SKM-1 treated with dmso at 0.1 percent for 144 hours (cell line): Measurements from ENCODE around the gene LIN28B.

ENCODE experiments used
- DNase-seq: peaks from one replicate; lab custom pipeline; 2025; ENCODE audit not compliant: unreplicated experiment; lab: John Stamatoyannopoulos, UW

LIN28B gene

DNA sequence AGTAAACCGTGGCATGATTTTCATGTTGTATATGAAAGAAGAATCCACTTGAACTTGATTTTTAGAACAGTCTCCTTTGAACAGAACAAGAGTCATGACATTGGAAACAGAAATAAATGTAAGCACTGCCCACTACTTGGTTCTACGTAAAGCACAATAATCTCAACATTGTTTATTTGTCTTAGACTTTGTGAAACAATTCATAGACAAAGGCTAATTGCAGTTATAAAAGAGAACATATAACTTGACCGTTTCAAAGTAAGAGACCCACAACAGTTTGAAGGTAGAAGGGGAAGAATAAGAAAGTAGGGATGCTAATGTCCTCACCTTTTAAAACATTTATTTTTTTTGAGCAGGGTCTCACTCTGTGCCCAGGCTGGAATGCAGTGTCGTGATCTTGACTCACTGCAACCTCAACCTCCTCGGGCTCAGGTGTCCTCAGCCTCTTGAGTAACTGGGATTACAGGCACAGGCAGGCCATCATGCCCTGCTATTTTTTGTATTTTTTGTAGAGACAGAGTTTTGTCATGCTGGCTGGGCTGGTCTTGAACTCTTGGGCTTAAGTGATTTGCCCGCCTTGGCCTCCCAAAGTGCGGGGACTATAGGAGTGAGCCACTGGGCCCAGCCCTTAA lies 151.8 kb downstream of the LIN28B start:
- no peak for DNase-seq

DNA sequence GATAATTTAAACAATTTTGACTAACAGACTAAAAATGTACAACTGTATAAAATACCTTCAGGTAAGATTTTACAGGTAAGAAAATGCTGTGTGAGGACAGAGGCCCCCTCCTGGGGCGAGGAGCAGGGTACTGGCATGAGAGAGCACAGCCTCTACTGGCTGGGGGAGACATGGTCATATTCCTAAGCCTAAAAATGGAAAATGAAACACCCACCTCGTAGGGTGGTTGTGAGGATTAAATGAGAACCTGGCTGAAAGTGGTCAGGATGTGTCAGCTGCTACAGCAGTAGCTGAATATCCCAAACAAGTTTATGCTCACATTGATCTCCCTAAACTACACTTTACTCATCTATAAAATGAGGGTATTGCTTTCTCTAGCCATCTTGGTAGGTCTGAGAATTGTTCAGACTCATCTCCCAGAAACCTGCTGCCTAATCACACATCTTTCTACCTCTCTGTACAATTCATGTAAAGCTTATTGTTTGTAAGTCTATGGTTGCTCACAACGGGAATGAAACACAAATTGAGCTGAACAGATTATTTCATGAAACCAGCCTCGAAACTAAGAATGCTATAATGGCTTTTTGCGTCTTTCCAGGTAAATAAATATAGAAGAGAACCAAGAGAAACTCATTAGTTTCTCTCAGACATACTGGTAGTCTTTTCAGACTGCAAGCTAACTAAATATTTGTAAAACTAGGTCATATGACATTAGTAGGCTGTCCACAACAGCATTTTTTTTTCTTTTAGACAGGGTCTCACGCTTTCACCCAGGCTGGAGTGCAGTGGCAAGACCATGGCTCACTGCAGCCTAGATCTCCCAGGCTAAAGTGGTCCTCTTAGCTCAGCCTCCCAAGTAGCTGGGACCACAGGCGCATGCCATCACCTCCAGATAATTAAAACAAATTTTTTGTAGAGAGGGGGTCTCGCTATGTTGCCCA lies 153.3 kb downstream of the LIN28B start:
- DNase-seq, result no peak

DNA sequence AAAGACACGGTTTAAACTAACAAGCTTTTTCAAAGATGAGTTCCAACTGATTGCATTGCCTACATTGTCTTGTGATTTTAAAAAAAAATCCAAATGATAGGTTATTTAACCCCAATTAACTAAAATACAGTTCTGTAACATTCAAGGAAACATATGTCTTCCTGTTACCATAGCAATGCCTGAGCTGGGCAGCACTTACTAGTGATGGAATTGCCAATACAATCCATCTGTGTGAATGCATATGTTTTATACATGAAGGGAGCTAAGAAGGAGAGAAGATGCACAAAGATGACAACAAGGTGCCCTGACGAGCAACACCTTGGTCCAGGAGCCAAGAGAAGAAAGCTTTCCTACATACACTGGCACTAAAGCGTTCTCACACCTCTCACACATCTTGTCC lies 154.2 kb downstream of the LIN28B start:
- DNase-seq, result no peak

DNA sequence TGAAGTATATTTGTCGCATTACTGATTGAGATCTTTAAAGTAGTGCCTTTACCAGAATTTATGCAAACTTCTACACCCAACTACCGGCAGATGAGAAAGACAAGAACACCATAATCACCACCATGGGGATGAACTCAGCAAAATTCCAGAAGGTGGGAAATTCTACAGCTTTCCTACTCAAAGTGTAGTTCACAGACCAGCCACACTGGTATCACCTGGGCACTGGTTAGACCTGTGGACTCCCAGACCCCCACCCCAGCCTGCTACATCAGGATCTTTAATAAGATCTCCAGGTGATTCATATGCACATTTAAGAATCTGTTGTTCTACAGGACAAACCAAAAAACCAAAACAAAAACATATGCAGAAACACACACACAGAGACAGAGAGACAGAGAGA lies 155.0 kb downstream of the LIN28B start:
- no peak for DNase-seq

DNA sequence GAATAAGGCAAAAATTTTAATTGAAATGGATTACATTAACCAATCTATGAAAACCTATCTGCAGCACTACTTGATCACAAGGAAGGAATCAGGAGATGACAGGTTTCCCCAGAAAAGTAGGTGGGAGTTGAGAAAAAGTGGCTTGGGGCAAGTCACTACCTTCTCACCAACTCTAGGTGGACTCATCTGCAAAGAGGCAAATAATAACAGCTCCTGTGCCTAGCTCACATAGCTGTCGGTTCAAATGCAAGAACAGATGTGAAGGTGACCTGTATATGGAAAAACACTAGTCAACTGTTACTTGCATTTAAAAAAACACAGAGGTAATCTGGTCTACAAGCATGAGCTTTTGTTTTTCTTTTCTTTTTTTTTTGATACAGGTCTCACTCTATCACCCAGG lies 155.7 kb downstream of the LIN28B start:
- no peak for DNase-seq

DNA sequence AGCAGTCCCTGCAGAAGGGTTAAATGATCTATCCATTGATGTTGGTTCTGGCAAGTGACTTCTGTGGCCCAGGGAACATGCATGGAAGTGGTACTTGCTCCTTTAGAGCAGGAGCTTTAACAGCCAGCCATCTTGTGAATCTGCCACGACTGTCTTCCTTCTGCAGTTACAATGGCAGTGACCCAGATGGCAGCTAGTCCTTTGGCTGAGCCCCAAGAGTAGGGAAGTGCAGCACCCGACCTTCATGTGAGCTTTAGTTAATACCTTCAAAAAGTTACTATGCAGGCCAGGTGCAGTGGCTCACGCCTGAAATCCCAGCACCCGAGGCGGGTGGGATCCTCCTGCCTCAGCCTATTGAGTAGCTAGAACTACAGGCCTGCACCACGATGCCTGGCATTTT lies 156.5 kb downstream of the LIN28B start:
- DNase-seq, result no peak

DNA sequence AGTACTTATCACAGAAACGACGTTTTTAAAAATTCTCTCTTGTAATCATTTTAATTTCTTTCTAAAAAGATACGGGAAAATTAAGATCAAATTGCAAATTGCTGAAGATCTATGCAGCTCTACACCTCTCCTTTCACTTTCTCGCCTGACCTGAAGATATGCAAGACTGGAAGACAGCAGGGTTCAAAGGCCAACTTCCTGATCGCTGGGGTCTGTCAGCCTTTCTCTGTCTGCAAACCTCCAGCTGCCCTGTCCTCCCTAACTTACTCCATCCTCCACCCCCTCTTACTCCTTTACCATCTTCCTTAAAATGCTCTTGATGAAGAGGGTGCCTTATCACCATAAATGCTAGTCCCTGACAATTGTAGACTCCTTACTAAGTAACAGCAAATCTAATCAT lies 159.2 kb downstream of the LIN28B start:
- DNase-seq, result no peak

DNA sequence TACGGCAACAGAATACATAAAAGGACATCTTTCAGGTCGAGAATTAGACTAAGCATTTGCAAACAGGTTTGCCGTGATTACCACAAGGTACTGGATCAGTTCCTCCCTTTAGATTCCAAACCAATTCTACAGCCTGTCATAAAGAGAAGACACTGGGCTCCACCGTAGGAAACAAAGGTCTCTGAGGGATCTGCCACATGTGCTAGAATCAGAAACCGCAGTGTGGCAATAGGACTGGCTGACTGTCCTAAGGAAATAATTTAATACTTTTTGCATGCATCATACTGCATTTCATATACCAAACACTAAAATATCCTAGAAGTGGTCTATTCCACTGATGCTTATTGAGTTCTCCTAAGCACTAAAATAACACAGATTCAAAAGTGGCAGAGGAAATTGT lies 163.7 kb downstream of the LIN28B start:
- no peak for DNase-seq

DNA sequence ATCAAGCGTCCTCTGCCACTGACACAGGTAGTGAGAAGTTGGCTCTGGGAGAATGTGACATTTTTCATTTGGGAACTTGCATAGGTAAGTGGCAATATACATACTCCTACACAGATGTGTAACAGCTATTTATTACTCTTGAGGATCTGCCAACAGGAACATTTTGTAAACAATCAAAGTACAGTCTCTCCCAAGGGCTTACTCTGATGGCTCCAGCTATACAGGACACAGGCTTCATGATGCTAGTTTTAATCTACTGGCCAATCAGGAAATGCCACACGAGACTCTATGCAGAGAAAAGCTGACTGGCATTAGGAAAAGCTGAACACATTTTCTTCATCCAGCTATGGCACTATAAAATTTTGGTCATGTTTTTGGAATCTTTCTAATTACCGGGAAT lies 165.1 kb downstream of the LIN28B start:
- DNase-seq, result no peak

DNA sequence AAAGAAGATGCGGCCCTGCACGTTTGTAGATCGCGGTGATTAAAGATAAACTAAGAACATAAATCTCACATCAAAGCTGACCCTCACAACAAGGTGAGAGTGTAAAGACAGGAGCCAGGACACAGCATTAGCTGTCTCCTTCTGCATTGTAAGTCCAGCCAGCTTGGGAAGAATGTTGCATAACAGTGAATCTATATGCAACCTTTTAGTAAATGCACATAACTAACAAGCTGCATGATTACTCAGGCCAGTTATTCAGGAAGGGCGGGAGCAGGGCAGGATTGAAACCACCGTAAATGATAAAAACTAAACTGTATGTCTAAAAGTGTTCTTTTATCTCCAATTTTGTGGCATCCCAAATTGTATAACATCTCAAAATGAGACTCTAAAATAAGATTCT lies 165.8 kb downstream of the LIN28B start:
- DNase-seq, result no peak
